T-helper 2 cell (primary cell): ENCODE measurements around the gene DTX1.
"Not testable (repeated sequence)": the region's sequence is repeated elsewhere in the genome, so short reads cannot be mapped to it uniquely, and the experiment has no call there.

Experiments used
- DNase-seq, 5 experiments: peaks; one replicate each; pipeline versions ENCODE4 v3.0.0 to v3.0.0-alpha.2; 2012 to 2022

DTX1 gene

GRCh38 chr12:113115455-113116126, 59.1 kb downstream of the DTX1 start:
- no peak for DNase-seq

DNA sequence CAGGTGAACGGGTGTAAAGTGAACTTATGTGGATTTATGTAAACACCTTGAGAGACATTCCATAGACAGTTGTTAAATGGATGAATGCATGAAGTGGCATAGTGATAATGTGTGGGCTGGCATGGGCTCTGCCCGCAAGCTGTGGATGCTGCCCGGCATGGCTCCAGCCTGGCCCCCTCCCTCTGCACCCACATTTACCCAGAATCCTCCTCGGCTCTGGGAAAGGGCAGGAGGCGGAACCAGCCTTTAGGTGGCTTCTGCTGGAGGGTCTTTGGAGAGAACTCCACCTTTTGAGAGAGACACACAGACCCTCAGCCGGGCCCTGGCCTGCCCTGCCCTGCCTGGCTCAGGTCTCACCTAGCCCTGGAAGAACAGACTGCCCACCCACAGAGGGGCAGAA, 60.3 kb downstream of the DTX1 start:
- no peak for DNase-seq

- not testable (repeated sequence) for DNase-seq
Observed at GRCh38 chr12:113117684-113118083, 61.2 kb downstream of the DTX1 start.

- DNase-seq = no peak
Observed at GRCh38 chr12:113118142-113118541, 61.6 kb downstream of the DTX1 start.

- DNase-seq = no peak
Observed at GRCh38 chr12:113119980-113120669, 63.6 kb downstream of the DTX1 start.

- no peak for DNase-seq
Observed at GRCh38 chr12:113120670-113121370, 64.3 kb downstream of the DTX1 start.

DNA sequence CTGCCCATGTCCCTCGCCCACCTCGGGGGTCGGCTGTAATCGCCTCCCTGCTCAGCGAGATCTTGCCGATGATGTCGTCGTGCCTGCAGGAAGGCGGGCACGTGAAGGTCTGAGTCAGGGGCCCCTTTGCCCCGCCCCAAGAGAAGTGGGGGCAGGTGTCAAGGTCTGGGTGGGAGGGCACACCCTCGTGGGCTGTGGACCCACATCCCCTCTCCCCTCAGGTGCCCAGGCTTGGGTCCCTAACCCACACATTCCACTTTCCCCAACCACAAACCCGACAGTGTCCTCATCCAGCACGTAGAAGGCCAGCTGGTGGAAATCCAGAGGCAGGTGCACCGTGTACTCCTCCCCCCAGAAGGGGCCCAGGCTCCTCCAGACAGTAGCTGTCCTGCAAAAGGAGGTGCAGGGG, 71.3 kb downstream of the DTX1 start:
- no peak for DNase-seq

DNA sequence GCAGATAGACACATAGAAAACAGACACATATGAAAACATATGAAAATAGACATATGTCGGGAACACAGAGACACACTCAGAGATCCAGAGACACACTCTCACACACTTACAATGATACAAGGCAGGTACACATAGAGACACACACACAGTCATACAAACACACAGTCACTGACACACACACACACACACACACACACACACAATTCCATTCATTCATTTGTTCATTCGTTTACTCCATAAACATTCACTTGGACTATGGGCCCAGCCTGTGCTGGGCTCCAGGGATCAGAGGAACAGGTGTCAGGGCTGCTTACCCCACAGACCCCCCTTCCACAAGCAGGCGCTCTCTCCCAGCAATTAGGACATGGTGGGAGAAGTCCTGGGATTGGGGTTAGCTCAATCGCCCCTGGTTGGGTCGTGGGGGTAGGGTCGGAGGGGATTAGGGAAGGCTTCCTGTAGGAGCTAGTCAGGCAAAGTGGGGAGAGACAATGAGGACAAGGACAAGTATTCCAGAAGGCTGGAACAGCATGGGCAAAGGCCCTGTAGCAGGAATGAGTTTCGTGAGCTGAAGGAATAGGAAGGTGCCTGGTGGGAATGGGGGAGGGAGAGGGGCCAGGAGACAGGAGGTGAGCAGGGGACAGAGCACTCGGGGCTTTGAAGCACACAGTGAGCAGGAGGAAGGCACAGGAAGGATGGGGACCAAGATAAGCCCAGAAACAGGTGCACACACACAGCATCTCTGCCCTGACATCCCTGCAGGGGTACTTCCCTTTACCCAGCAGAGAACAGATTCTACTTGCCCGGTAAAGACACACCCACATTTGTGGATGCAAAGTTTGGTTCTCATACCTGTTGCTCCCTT, 72.5 kb downstream of the DTX1 start:
- DNase-seq = no peak

GRCh38 chr12:113129664-113130456, 73.3 kb downstream of the DTX1 start:
- DNase-seq = no peak

- DNase-seq = no peak
Observed at GRCh38 chr12:113130457-113131135, 74.1 kb downstream of the DTX1 start.

DNA sequence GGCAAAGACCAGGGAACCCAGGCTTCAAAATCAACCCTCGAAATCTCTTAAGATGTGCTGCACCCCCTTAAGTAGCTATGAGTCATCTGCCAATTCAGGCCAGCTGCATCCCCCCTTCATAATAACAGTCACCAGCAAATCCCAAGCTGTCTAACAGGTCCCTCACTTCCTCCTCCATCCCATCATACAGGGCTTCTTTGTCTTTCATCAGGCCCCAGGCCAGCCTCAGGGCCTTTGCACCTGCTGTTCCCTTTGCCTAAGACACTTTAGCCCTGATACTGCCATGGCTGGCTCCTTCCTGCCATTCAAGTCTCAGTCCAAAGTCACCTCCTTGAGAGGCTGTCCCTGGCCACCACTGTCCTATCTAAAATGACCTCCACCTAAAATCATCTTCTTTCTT, 75.0 kb downstream of the DTX1 start:
- no peak for DNase-seq

DNA sequence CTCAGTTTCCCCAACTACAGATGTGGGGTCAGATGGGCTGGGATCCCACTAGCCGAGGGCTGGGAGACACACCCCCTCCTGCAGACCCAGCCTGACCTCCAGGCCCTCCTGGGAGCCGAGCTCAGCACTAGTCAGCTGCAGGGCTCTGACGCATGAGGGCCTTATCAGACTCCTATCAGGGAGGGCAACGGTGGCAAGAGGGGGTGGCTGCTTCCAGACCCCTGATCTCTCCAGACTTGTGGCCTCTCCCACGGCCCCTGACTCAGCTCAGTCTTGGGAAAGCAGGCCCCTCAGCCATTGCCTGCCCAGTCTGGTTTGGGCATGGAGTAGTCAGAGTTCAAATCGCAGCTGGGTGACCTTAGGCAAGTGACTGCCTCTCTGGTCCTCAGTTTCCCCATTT, 76.5 kb downstream of the DTX1 start:
- DNase-seq = no peak

DNA sequence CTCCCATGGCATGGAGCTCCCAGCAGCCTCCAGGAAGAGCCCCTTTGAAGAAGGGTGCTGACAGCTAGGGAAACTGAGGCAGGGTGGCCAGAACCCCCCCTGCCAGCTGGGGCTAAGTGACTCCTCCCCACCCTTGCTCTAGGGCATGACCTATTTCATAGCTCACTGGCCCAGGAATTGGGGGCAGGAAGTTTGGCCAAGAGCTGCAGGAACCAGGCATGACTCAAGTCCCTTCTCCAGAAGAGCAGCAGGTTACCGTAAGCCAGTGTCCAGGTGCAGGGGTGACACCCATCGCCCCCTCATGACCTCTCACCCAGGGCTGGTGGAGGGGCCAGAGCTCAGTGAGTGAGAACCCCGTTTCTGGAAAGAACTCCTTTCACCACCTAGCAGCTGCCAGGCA, 77.1 kb downstream of the DTX1 start:
- DNase-seq = no peak

GRCh38 chr12:113134071-113134470, 77.5 kb downstream of the DTX1 start:
- DNase-seq = no peak

DNA sequence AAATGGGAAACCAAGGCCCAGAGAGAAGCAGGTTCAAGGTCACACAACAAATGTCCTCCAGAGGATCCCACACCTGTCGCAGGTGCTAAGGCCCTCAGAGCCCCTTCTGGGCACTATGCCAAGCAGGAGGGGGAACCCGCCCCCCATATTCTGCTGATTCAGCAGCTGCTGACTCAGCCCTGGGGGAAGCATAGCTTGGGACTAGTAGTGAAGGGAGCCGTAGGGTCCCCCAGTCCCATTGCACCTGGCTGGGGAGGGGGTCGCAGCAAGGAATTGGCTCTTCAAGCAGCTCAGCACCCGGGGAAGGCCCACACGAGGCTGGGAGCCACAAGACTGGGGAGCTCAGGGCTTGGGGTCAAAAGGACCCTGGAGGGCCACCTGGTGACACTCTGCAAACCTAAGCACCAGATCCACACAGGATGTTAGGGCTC, 78.0 kb downstream of the DTX1 start:
- DNase-seq = no peak

DNA sequence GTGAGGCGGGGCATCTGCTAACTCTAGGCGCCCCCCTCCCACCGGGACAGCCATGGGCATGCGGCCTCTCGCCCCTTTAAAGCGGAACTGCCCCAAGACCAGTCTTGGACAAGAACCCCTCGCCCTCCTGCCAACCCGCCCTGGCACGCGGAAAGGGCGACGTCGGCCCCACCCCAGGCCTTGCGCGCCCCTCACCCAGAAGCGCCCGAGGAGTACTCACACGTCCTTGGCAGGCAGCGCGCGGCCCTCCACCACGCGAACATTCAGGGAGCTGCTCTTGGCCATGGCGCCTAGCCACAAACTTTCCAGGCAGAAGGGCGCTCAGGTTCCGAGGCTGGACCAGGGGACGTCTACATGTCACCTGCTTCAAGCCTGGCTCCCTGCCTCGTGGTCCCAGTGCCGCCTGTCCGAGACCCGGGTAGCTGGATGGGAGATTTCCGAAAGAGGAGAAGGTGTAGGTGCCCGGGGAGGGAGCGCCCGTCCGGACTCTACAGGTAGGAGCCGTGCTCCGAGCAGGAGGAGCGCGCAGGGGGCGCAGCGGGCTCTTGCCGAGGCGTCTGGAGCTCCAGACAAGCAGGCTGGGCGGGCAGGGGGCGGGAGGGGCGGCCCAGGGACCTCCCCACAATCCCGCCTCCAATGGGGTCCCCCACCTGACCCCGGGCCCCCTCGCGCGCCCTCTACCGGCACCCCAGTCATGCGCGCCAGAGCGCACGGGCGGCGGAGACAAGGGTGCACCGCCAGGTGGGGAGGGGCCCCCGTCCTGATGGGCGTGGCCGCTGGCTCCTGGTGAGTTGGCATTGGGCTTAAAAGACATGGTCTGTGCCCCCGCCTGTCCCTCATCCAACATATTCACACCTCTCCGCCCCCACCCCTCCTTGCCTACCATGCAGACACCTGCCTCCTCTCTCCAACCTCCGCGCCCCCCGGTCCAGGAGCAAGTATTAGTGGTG, 78.9 kb downstream of the DTX1 start, which contains the start of gene RASAL1:
RASAL1 (minus strand) TSS at position 584 of the 950 bp plus-strand sequence; CDS start at position 285, 299 bp downstream.
- DNase-seq = peak; percentile 54 to 83 (median 72)

- DNase-seq = peak in 4 of 5 experiments; percentile 40 to 88 (median 54)
Observed at GRCh38 chr12:113136128-113136989, 79.8 kb downstream of the DTX1 start.

DNA sequence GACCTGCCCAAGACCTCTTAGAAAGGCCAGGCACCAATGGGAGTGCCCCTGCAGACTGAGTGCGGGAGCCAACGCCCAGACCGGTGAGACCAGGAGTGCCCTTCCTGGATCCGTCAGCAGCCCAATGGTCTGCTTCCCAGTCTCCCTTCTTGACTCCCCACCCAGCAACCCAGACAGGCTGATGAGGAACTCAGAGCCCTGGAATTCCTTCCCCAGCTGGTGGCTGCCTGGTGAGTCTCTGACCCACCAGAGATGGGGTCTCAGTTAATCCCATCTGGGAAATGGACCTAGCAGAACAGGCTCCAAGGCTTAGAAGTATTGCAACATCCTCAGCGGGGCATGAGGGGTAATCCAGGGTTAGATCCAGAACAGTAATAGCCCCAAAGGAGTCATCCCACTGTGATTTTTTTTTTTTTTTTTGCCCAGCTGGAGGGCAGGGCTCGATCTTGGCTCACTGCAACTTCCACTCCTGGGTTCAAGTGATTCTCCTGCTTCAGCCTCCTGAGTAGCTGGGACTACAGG, 80.5 kb downstream of the DTX1 start:
- DNase-seq = no peak
